Esophagus squamous epithelium (tissue), 5 donors: Measurements from ENCODE around the gene GYG1. TPM values are rescaled to one million over a fixed set of nuclear protein-coding genes. Genes with fewer than 3 reads are reported as not detected.

Experiments used
- DNase-seq: peaks from one replicate; lab custom pipeline; 2025; lab: John Stamatoyannopoulos, UW
- H3K27ac ChIP-seq, 4 donors: fragments of 200-600 bp; sonication (generic); one replicate each; pipeline ENCODE4 v1.5.1; 2016 to 2019; ENCODE audit warnings: mild to moderate bottlenecking in 1 of 4
- H3K27me3 ChIP-seq, 4 donors: fragments of 200-600 bp; sonication (generic); 1 replicate in 3 of 4; 2 replicates in 1 of 4; pipeline versions ENCODE4 v1.5.1 to v1.6.0; 2017 to 2021; ENCODE audit warnings: antibody characterized with exemption in 1 of 4
- H3K36me3 ChIP-seq, 3 donors: fragments of 200-600 bp; sonication (generic); one replicate each; pipeline ENCODE4 v1.5.1; 2016 to 2019
- H3K4me1 ChIP-seq, 3 donors: fragments of 200-600 bp; sonication (generic); one replicate each; pipeline ENCODE4 v1.5.1; 2017 to 2019
- H3K4me3 ChIP-seq, 4 donors: fragments of 200-600 bp; sonication (generic); 1 replicate in 3 of 4; 2 replicates in 1 of 4; pipeline ENCODE4 v1.5.1; 2016 to 2019; ENCODE audit warnings: mild to moderate bottlenecking in 2 of 4, moderate library complexity in 1 of 4
- H3K9me3 ChIP-seq, 3 donors: fragments of 200-600 bp; sonication (generic); one replicate each; pipeline ENCODE4 v1.5.1; 2016 to 2019
- POLR2A ChIP-seq, 4 donors: fragments of 450-650 bp; IDR thresholded peaks; one replicate each; pipeline ENCODE4 v1.6.1; 2017; ENCODE audit warnings: antibody characterized with exemption in 4 of 4, mild to moderate bottlenecking in 4 of 4, moderate library complexity in 3 of 4
- WGBS, 2 donors: methylation state at CpG; one replicate each; pipeline ENCODE4 v1.1.5; 2018; 5-methylcytosine and 5-hydroxymethylcytosine counted together
- intact Hi-C: fragments of 100-400 bp; cut with DNase I; formaldehyde crosslinking; loops from one replicate; pipeline ENCODE4 v1.15.0; 2022
- total RNA-seq, 4 donors: library from RNA; depleted of rRNA; stranded (reverse); fragments of >200 nt; gene quantifications; one replicate each; pipeline ENCODE4 v1.1.0, GENCODE V29; 2016
- TF ChIP-seq, protein P1 (sequence below), 6 experiments: fragments of 450-650 bp in 4 of 6; fragments of 200-600 bp in 2 of 6; sonication (generic) in 2 of 6; IDR thresholded peaks; one replicate each; pipeline ENCODE4 v1.5.1; 2016 to 2019; ENCODE audit warnings: antibody characterized with exemption in 6 of 6, mild to moderate bottlenecking in 4 of 6, moderate library complexity in 4 of 6
- donor health status: DM: yes; HTN: yes; CAD: no.

The GYG1 gene
- total RNA-seq, 4 donors from 2014 or later, result 16.6 to 55.5 (median 35.8) TPM

DNA sequence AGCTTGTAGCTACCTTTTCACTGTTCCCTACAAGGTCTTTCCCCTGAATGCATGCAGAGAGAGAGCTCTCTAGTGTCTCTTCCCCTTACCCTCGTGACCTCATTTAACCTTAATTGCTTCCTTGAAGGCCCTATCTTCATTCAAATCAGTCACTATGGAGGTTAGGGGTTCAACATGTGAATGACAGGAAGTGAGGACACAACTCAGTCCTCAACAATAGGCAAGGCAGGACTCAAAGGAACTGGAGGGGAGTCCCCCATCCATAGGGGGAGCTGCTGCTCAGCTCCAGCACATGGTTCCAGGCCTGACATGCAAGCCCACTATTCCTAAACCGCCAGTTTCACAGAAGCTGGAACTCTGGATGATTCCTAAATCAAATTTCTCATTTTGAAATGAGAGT, 33.8 kb upstream of the GYG1 start:
- H3K27me3 ChIP-seq, result no peaks in the 10 kb centered on the region
- H3K9me3 ChIP-seq, result no peaks in the 10 kb centered on the region
- no peaks in the 10 kb centered on the region for H3K36me3 ChIP-seq
- H3K27ac ChIP-seq, result peak overlapping the region in 3 of 4 donors; percentile 80 to 94 (median 85)
- no peak overlapping the region for H3K4me3 ChIP-seq
- H3K4me1 ChIP-seq, result peaks cover 0 to 15% (median 7%) of the 10 kb centered on the region in 3 donors
- no peak for DNase-seq
- WGBS, 2 donors, result 45 to 68% methylated on average over 2 of the region's 2 CpGs
- TF ChIP-seq, protein P1, sequence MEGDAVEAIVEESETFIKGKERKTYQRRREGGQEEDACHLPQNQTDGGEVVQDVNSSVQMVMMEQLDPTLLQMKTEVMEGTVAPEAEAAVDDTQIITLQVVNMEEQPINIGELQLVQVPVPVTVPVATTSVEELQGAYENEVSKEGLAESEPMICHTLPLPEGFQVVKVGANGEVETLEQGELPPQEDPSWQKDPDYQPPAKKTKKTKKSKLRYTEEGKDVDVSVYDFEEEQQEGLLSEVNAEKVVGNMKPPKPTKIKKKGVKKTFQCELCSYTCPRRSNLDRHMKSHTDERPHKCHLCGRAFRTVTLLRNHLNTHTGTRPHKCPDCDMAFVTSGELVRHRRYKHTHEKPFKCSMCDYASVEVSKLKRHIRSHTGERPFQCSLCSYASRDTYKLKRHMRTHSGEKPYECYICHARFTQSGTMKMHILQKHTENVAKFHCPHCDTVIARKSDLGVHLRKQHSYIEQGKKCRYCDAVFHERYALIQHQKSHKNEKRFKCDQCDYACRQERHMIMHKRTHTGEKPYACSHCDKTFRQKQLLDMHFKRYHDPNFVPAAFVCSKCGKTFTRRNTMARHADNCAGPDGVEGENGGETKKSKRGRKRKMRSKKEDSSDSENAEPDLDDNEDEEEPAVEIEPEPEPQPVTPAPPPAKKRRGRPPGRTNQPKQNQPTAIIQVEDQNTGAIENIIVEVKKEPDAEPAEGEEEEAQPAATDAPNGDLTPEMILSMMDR (IDR thresholded peaks at IDR 0.05), result no peak
- no peak for TF ChIP-seq POLR2A (IDR thresholded peaks at IDR 0.05)
- intact Hi-C loops, result loop anchor here (5.0 kb wide), 1 partner anchor 315 kb away; no protein-coding TSS in a partner anchor

DNA sequence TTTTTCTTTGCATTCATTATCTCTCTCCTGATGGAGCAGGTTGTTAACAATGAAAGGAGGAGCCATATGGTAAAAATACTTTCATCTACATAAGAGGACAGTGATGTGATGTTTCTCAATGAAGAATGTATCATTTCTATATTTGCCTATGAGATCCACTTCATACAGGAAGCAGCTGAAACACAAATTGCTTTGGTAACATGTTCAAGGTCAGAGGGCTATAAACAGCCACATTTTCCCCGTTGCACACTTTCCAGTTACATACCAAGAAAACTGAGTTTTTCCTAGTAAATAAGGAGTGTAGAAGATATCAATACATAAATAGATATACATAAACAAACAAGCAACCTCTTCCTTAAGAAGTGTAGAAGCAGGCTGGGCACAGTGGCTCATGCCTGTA, 32.6 kb upstream of the GYG1 start:
- H3K27ac ChIP-seq, result no peak overlapping the region
- no peaks in the 10 kb centered on the region for H3K27me3 ChIP-seq
- WGBS, 2 donors, result 53 to 85% methylated on average over 1 of the region's 1 CpG
- no peak for DNase-seq
- H3K4me1 ChIP-seq, result peaks cover 0 to 15% (median 7%) of the 10 kb centered on the region in 3 donors
- intact Hi-C loops, result loop anchor here (5.0 kb wide), 1 partner anchor 314 kb away; no protein-coding TSS in a partner anchor
- H3K36me3 ChIP-seq, result no peaks in the 10 kb centered on the region
- no peak overlapping the region for H3K4me3 ChIP-seq
- H3K9me3 ChIP-seq, result no peaks in the 10 kb centered on the region
- TF ChIP-seq, protein P1 (IDR thresholded peaks at IDR 0.05), result no peak
- TF ChIP-seq POLR2A (IDR thresholded peaks at IDR 0.05), result no peak

DNA sequence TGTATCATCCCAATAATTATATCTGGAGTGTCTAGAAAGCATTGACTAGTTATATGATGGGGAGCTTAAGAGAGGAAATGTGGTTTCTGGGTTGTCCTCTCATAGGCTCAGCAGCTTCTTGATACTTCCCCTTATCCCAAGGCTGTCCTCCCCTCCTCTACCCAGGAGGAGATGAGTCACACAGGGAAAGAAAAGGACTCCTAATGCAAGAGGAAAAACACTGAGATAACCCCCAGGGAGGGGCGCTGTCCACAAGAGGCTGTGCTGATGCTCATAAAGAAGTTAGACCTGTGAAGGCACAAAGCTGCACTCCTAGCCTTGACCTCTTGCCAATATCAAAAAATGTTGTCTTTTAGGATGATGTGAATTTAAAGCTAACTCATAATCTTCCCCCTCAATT, 28.8 kb upstream of the GYG1 start:
- Histone ChIP-seq H3K4me3 (no peak overlapping the region), H3K27ac (no peak overlapping the region), H3K36me3 (no peaks in the 10 kb centered on the region), H3K27me3 (no peaks in the 10 kb centered on the region), H3K4me1 (no peaks in the 10 kb centered on the region), H3K9me3 (no peaks in the 10 kb centered on the region)
- DNase-seq, result no peak
- TF ChIP-seq, protein P1 (IDR thresholded peaks at IDR 0.05), result peak in 1 of 6 experiments; percentile 14
- no peak for TF ChIP-seq POLR2A (IDR thresholded peaks at IDR 0.05)
- 50 to 82% methylated on average over 1 of the region's 1 CpG for WGBS, 2 donors
- intact Hi-C loops, result no loop called here

DNA sequence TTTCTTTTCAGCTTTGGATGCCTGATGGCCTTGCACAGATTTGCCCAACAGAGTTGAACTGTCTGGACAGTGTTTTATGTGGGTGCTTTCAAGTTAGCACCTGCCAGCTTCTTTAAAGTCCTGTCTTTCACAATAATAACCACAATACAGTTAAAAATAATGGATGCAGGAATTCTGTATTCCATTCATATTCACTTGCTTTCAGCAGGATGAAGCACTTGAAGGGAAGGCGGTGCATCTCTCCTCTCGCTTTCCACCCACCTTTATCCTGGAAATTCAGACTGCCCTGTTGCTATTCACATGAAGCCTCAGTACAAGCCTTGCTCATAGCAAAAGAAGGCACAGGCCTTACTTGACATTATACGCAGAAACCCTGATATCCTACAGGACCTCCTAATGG, 26.5 kb upstream of the GYG1 start:
- H3K27me3 ChIP-seq, result no peaks in the 10 kb centered on the region
- H3K4me3 ChIP-seq, result no peak overlapping the region
- H3K9me3 ChIP-seq, result no peaks in the 10 kb centered on the region
- intact Hi-C loops, result no loop called here
- H3K4me1 ChIP-seq, result no peaks in the 10 kb centered on the region
- no peak overlapping the region for H3K27ac ChIP-seq
- TF ChIP-seq, protein P1 (IDR thresholded peaks at IDR 0.05), result no peak
- TF ChIP-seq POLR2A (IDR thresholded peaks at IDR 0.05), result no peak
- WGBS, 2 donors, result 78 to 87% methylated on average over 3 of the region's 3 CpGs
- no peak for DNase-seq
- H3K36me3 ChIP-seq, result no peaks in the 10 kb centered on the region

DNA sequence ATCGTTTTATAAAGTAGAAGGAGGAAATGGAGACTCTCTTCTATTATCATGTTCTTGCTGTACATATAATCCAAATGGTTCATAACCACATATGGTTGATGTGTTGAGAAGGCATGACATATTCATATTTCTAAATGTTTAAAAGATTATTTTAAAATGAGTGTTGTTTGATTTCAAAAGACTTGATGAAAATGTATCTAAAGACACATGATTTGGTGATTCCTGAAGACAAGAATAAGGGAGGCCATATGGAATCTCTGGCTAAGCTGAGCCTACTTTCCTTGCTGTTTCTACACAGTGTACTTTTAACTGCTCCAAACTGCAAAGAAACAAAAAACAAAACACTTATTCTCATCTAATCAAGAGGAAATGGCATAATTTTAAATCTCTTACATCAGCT, 23.0 kb upstream of the GYG1 start:
- 75 to 100% methylated on average over 1 of the region's 1 CpG for WGBS, 2 donors

More for the DNA sequence above, 23.0 kb upstream of the GYG1 start:
- Histone ChIP-seq H3K9me3 (no peaks in the 10 kb centered on the region), H3K4me3 (no peak overlapping the region), H3K27ac (no peak overlapping the region), H3K4me1 (peaks cover 0 to 5% (median 0%) of the 10 kb centered on the region in 3 donors), H3K36me3 (no peaks in the 10 kb centered on the region), H3K27me3 (no peaks in the 10 kb centered on the region)
- intact Hi-C loops, result no loop called here
- DNase-seq, result no peak
- TF ChIP-seq, protein P1 (IDR thresholded peaks at IDR 0.05), result no peak
- no peak for TF ChIP-seq POLR2A (IDR thresholded peaks at IDR 0.05)
